Activated B cell treated with CpG ODN at 0.5 μM for 24 hours (primary cell): Measurements from ENCODE around the gene TNNC1. TPM values are rescaled to one million over a fixed set of nuclear protein-coding genes. Genes with fewer than 3 reads are reported as not detected.

Experiments used
- ATAC-seq: fragments of 200-7000 bp; cut with Tn5 transposase; one replicate; pipeline ENCODE4 v1.10.0; 2021; ENCODE audit warnings: low read depth, mild to moderate bottlenecking, moderate library complexity
- CTCF ChIA-PET: fragments of 350-600 bp; sonication (Branson Sonifier 250); formaldehyde crosslinking; loops from one replicate; lab custom pipeline; 2021; ENCODE audit warnings: antibody characterized with exemption; lab: Charles Lee
- POLR2A ChIA-PET: fragments of 350-600 bp; sonication (Branson Sonifier 250); formaldehyde crosslinking; loops from one replicate; lab custom pipeline; 2021; ENCODE audit warnings: antibody characterized with exemption; lab: Charles Lee
- DNase-seq: peaks from one replicate; pipeline ENCODE4 v3.0.0; 2022
- H3K27ac Mint-ChIP-seq: one replicate; pipeline ENCODE4 v1.8.0; 2020; ENCODE audit warnings: mixed read lengths
- H3K27me3 Mint-ChIP-seq: one replicate; pipeline ENCODE4 v1.8.0; 2021; ENCODE audit warnings: mixed read lengths
- H3K36me3 Mint-ChIP-seq: one replicate; pipeline ENCODE4 v1.8.0; 2021; ENCODE audit warnings: low read depth, mixed read lengths
- H3K4me1 Mint-ChIP-seq: one replicate; pipeline ENCODE4 v1.8.0; 2021; ENCODE audit warnings: mixed read lengths
- H3K4me3 Mint-ChIP-seq: one replicate; pipeline ENCODE4 v1.8.0; 2020; ENCODE audit warnings: mild to moderate bottlenecking, mixed read lengths
- H3K9me3 Mint-ChIP-seq: one replicate; pipeline ENCODE4 v1.8.0; 2020; ENCODE audit warnings: mixed read lengths
- intact Hi-C: fragments of 100-400 bp; cut with micrococcal nuclease; formaldehyde crosslinking; loops from one replicate; pipeline ENCODE4 v1.15.1; 2024
- total RNA-seq: library from RNA; stranded (reverse); gene quantifications from 2 replicates; pipeline ENCODE4 v1.2.3, GENCODE V29; 2022
- TF ChIP-seq, protein P1 (sequence below): fragments of 200-600 bp; IDR thresholded peaks from one replicate; pipeline ENCODE4 v1.8.0; 2022; ENCODE audit warnings: antibody characterized with exemption, mild to moderate bottlenecking

Gene TNNC1
- total RNA-seq, 1 donor from 2014 or later = not detected

DNA sequence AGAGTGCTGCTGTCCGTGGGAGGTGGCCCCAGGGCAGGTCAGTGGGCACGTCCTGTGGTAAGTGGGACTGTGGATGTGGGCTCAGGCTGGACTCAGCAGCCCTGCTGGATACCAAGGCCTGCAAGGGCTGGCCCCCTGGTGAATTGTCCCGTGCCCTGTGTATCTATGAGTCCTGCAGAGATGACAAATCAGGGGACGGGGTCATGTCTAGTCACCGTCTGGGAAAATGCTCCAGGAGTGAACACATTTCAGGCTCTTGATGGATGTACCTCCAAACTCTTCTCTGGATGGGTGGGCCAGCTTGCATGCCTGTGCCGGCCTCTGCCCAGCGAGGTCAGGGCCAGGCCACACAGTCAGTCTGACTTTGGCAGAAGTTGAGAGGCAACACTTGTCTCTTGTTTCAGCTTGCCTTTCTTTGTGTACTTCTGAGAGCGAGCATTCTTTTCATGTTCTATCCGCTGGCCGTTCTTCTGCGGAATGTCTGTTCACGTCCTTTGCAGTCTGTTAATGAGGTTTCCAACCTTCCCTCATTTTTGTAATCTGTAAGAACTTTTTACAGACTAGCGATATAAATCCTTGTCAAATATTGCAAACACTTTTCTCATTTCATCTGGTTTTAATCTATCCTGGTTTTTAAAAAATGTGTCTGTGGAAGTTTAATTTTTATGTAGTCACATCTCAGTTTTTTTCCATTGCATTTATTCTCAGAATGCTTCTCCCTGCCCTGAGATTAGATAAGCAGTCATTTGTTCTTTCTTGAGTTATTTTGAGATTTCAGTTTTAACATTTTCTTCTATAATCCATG is 29.9 kb upstream of the TNNC1 start:
- Mint-ChIP-seq H3K4me1 (no peaks in the 10 kb centered on the region), H3K36me3 (peaks cover 81% of the 10 kb centered on the region), H3K4me3 (no peak overlapping the region), H3K9me3 (no peaks in the 10 kb centered on the region), H3K27me3 (no peaks in the 10 kb centered on the region), H3K27ac (no peak overlapping the region)
- intact Hi-C loops = no loop called here
- DNase-seq (no peak), ATAC-seq (no peak)
- CTCF ChIA-PET = no interaction called here
- TF ChIP-seq, protein P1, sequence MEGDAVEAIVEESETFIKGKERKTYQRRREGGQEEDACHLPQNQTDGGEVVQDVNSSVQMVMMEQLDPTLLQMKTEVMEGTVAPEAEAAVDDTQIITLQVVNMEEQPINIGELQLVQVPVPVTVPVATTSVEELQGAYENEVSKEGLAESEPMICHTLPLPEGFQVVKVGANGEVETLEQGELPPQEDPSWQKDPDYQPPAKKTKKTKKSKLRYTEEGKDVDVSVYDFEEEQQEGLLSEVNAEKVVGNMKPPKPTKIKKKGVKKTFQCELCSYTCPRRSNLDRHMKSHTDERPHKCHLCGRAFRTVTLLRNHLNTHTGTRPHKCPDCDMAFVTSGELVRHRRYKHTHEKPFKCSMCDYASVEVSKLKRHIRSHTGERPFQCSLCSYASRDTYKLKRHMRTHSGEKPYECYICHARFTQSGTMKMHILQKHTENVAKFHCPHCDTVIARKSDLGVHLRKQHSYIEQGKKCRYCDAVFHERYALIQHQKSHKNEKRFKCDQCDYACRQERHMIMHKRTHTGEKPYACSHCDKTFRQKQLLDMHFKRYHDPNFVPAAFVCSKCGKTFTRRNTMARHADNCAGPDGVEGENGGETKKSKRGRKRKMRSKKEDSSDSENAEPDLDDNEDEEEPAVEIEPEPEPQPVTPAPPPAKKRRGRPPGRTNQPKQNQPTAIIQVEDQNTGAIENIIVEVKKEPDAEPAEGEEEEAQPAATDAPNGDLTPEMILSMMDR = no peak
- POLR2A ChIA-PET = no interaction called here

GRCh38 chr3:52483081-52483480 is 29.2 kb upstream of the TNNC1 start:
- Mint-ChIP-seq H3K9me3 (no peaks in the 10 kb centered on the region), H3K4me3 (no peak overlapping the region), H3K27ac (no peak overlapping the region), H3K27me3 (no peaks in the 10 kb centered on the region), H3K4me1 (no peaks in the 10 kb centered on the region), H3K36me3 (peaks cover 83% of the 10 kb centered on the region)
- intact Hi-C loops = no loop called here
- ATAC-seq (no peak), DNase-seq (no peak)
- TF ChIP-seq, protein P1 = no peak
- CTCF ChIA-PET = no interaction called here
- POLR2A ChIA-PET = no interaction called here

- H3K9me3 Mint-ChIP-seq = no peaks in the 10 kb centered on the region
- H3K4me3 Mint-ChIP-seq = no peak overlapping the region
- ATAC-seq = no peak
- no peak overlapping the region for H3K27ac Mint-ChIP-seq
- intact Hi-C loops = no loop called here
- CTCF ChIA-PET = no interaction called here
- no peak for DNase-seq
- POLR2A ChIA-PET = no interaction called here
- H3K36me3 Mint-ChIP-seq = peaks cover 83% of the 10 kb centered on the region
- H3K4me1 Mint-ChIP-seq = no peaks in the 10 kb centered on the region
- TF ChIP-seq, protein P1 = no peak
- H3K27me3 Mint-ChIP-seq = no peaks in the 10 kb centered on the region
Measured at GRCh38 chr3:52481819-52482521, 28.1 kb upstream of the TNNC1 start.

DNA sequence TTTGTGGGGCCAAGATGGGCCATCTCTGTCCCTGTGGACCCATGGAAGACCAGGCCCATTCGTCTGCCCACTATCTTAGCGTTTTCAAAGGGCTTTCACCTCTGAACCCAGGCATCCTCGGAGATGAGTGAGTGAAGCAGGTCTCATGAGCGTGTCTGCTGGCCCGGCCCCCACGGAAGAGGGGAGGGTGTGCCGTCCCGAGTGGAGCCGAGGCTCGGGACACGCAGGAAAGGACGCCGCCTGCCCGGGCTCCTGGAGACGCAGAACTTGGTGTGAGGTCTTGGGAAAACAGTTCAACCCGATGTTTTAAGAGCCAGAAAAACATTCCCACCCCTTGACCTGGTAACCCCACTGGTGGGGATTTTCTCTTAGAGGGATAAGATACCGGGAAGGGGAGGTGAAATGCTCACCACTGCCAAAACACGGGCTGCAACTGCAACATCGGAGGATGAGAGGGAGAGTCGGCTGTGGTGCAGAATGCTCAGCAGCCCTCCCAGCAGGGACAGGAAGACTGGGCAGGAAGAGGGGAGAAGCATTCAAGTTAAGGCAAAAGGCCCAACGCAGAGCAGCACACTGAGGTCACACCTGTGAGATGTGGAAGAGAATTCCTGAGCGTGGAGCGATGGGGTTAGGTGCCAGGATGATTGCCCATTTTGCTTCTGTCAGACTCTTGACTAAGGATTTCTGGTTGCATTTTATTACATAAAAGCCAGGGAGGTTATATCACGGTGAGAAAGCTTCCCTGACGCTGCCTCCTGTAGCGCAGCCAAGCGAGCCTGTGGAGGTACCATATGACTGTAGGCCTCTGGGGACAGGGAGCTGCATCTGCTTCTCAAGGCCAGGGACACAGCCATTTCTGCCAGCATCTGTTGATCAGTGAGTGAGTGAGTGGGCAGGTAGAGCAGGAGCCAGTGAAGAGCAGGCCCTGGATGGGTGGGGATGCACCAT is 27.2 kb upstream of the TNNC1 start:
- H3K36me3 Mint-ChIP-seq = peaks cover 84% of the 10 kb centered on the region
- intact Hi-C loops = no loop called here
- no peak for ATAC-seq
- H3K4me1 Mint-ChIP-seq = no peaks in the 10 kb centered on the region
- TF ChIP-seq, protein P1 = no peak
- no peak for DNase-seq
- CTCF ChIA-PET = no interaction called here
- no peaks in the 10 kb centered on the region for H3K27me3 Mint-ChIP-seq
- H3K4me3 Mint-ChIP-seq = no peak overlapping the region
- no peak overlapping the region for H3K27ac Mint-ChIP-seq
- POLR2A ChIA-PET = no interaction called here
- no peaks in the 10 kb centered on the region for H3K9me3 Mint-ChIP-seq
